Measurements from ENCODE around the gene MCAT.

DNA sequence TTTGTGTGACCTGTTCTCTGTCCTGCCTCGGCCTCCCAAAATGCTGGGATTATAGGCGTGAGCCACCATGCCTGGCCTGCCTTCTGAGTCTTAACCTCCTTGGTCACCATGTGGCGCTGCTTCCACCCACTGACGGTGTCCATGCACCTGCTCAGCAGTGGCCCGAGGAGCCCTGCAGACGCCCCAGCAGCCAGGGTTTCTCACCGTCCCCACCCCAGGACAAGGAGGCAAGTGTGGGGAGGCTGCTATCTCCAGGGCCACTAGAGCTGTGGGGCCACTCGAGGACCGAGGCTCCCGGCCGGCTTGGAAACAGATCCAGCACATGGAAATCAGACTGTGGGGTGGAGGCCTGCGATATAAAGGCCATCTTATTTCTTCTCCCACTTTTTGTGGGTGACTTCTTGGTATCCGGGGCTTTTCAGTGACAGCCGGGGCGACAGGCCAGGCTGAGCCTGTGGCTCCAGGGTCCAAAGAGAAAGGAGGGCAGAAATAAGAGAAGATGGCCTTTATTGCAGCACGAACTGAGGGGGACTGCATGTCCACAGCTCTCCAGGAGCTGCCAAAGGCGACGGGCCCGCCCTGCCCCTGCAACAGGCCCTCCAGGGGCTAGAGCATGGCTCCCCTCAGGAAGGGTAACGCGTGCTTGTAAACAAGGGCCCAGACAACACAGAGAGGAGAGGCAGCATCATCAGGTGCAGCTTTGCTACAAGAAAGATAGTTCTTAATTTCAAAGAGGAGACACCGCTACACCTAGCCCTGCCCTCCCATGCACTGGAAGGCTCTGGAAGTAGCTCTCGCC is 23.1 kb upstream of the MCAT start:
- TF ChIP-seq POLR2A (IDR thresholded peaks at IDR 0.05): no peak
- TF ChIP-seq, protein P1, sequence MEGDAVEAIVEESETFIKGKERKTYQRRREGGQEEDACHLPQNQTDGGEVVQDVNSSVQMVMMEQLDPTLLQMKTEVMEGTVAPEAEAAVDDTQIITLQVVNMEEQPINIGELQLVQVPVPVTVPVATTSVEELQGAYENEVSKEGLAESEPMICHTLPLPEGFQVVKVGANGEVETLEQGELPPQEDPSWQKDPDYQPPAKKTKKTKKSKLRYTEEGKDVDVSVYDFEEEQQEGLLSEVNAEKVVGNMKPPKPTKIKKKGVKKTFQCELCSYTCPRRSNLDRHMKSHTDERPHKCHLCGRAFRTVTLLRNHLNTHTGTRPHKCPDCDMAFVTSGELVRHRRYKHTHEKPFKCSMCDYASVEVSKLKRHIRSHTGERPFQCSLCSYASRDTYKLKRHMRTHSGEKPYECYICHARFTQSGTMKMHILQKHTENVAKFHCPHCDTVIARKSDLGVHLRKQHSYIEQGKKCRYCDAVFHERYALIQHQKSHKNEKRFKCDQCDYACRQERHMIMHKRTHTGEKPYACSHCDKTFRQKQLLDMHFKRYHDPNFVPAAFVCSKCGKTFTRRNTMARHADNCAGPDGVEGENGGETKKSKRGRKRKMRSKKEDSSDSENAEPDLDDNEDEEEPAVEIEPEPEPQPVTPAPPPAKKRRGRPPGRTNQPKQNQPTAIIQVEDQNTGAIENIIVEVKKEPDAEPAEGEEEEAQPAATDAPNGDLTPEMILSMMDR (IDR thresholded peaks at IDR 0.05): no peak
